Loucy (cell line): Measurements from ENCODE around the gene CYP4F22.

Source experiments
- H2AFZ ChIP-seq: fragments of 200-600 bp; sonication (generic); 2 replicates; pipeline ENCODE4 v1.6.0; 2016; ENCODE audit warnings: antibody characterized with exemption, mild to moderate bottlenecking, low read length, moderate library complexity
- H3F3A ChIP-seq: fragments of 200-600 bp; 2 replicates; pipeline ENCODE4 v1.6.0; 2016; ENCODE audit warnings: antibody characterized with exemption, low read depth, mild to moderate bottlenecking
- H3K27me3 ChIP-seq: fragments of 200-600 bp; sonication (generic); 2 replicates; pipeline ENCODE4 v1.6.1; 2014; ENCODE audit warnings: low read length, mild to moderate bottlenecking; ENCODE audit not compliant: insufficient read depth, poor library complexity, severe bottlenecking
- H3K36me3 ChIP-seq: fragments of 200-600 bp; sonication (generic); 2 replicates; pipeline ENCODE4 v1.6.1; 2016; ENCODE audit warnings: low read length; ENCODE audit not compliant: insufficient read depth
- H3K4me1 ChIP-seq: fragments of 200-600 bp; sonication (generic); 2 replicates; pipeline ENCODE4 v1.5.1; 2014; ENCODE audit warnings: low read length, mild to moderate bottlenecking; ENCODE audit not compliant: insufficient read depth, poor library complexity, severe bottlenecking
- H3K4me2 ChIP-seq: fragments of 200-600 bp; sonication (generic); 2 replicates; pipeline ENCODE4 v1.6.0; 2014; ENCODE audit warnings: antibody characterized with exemption, low read length, low read depth, mild to moderate bottlenecking; ENCODE audit not compliant: poor library complexity, severe bottlenecking
- H3K4me3 ChIP-seq: fragments of 200-600 bp; sonication (generic); 2 replicates; pipeline ENCODE4 v1.5.1; 2014; ENCODE audit warnings: low read length, mild to moderate bottlenecking, mixed read lengths; ENCODE audit not compliant: poor library complexity, severe bottlenecking
- H3K79me2 ChIP-seq: fragments of 200-600 bp; sonication (generic); 2 replicates; pipeline ENCODE4 v1.6.1; 2014; ENCODE audit warnings: low read length; ENCODE audit not compliant: insufficient read depth
- H3K9ac ChIP-seq: fragments of 200-600 bp; sonication (generic); 2 replicates; pipeline ENCODE4 v1.6.0; 2014; ENCODE audit warnings: mild to moderate bottlenecking, low read depth, low read length, moderate library complexity; ENCODE audit not compliant: poor library complexity, severe bottlenecking
- H3K9me2 ChIP-seq: fragments of 200-600 bp; sonication (generic); replicated peaks from 2 replicates; pipeline ENCODE4 v1.6.1; 2016; ENCODE audit warnings: low read depth, low read length, mixed read lengths
- H3K9me3 ChIP-seq: fragments of 200-600 bp; sonication (generic); 2 replicates; pipeline ENCODE4 v1.6.1; 2014; ENCODE audit warnings: mild to moderate bottlenecking, antibody characterized with exemption, low read length, low read depth; ENCODE audit not compliant: insufficient read depth
- H4K20me1 ChIP-seq: fragments of 200-600 bp; sonication (generic); 2 replicates; pipeline ENCODE4 v1.6.0; 2014; ENCODE audit warnings: antibody characterized with exemption, low read length, mild to moderate bottlenecking; ENCODE audit not compliant: insufficient read depth, poor library complexity, severe bottlenecking
- EZH2phosphoT487 ChIP-seq: fragments of 200-600 bp; IDR thresholded peaks from 2 replicates; pipeline ENCODE4 v1.6.1; 2018; ENCODE audit warnings: antibody characterized with exemption, mild to moderate bottlenecking, moderate library complexity, borderline replicate concordance
- TF ChIP-seq, protein P1 (sequence below): fragments of 200-600 bp; sonication (generic); conservative IDR thresholded peaks from 2 replicates; pipeline ENCODE4 v1.5.1; 2014; ENCODE audit warnings: mild to moderate bottlenecking, antibody characterized with exemption, low read length

CYP4F22 gene

DNA sequence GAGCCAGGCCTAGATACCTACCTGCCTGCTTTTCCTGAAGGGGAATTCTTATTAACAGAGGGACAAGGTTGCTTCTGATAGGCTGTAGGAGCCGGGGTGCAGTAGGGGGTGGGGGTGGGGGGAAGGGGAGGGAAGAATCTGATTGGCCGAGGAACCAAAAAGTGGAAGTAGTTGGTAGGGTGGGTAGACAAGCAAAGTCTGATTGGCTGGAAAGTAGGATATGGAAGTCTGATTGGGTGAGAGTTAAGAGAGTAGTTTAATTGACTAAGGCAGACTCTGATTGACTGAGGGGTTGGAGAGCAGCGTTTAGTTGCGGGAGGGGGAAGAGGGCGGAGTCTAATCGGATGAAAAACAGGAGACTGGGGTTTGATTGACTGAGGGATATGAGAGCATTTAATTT, 9.4 kb upstream of the CYP4F22 start:
- H3K4me1 ChIP-seq = no peaks in the 10 kb centered on the region
- no peaks in the 10 kb centered on the region for H3K9me2 ChIP-seq
- no peaks in the 10 kb centered on the region for H3K9me3 ChIP-seq
- H3K4me3 ChIP-seq = no peak overlapping the region
- no peak overlapping the region for H3K4me2 ChIP-seq
- H2AFZ ChIP-seq = no peak overlapping the region
- H4K20me1 ChIP-seq = no peaks in the 10 kb centered on the region
- H3F3A ChIP-seq = no peaks in the 10 kb centered on the region
- no peaks in the 10 kb centered on the region for H3K36me3 ChIP-seq
- no peaks in the 10 kb centered on the region for H3K79me2 ChIP-seq
- TF ChIP-seq EZH2phosphoT487 = no peak
- TF ChIP-seq, protein P1, sequence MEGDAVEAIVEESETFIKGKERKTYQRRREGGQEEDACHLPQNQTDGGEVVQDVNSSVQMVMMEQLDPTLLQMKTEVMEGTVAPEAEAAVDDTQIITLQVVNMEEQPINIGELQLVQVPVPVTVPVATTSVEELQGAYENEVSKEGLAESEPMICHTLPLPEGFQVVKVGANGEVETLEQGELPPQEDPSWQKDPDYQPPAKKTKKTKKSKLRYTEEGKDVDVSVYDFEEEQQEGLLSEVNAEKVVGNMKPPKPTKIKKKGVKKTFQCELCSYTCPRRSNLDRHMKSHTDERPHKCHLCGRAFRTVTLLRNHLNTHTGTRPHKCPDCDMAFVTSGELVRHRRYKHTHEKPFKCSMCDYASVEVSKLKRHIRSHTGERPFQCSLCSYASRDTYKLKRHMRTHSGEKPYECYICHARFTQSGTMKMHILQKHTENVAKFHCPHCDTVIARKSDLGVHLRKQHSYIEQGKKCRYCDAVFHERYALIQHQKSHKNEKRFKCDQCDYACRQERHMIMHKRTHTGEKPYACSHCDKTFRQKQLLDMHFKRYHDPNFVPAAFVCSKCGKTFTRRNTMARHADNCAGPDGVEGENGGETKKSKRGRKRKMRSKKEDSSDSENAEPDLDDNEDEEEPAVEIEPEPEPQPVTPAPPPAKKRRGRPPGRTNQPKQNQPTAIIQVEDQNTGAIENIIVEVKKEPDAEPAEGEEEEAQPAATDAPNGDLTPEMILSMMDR = no peak
- no peak overlapping the region for H3K9ac ChIP-seq
- H3K27me3 ChIP-seq = no peaks in the 10 kb centered on the region

DNA sequence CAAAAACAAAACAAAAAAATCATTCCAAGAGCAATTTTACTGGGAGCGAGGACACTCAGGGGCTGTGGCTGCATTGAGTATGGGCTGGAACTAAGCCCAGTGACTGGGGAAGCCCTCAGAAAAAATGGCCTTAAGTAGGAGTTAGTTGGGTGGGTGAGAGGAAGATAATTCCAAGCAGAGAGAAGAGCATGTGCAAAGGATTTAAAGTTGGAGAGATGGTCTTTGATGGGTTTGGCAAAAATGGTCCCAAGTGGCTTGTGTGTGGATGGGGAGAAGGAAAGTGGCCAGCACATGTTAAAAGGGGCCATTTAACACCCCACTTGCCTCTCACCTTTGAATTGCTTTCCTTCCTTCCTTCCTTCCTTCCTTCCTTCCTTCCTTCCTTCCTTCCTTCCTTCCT, 6.7 kb upstream of the CYP4F22 start:
- H2AFZ ChIP-seq = no peak overlapping the region
- H3K9ac ChIP-seq = no peak overlapping the region
- no peaks in the 10 kb centered on the region for H4K20me1 ChIP-seq
- no peaks in the 10 kb centered on the region for H3K9me3 ChIP-seq
- no peaks in the 10 kb centered on the region for H3K9me2 ChIP-seq
- H3K4me2 ChIP-seq = no peak overlapping the region
- H3K79me2 ChIP-seq = no peaks in the 10 kb centered on the region
- no peaks in the 10 kb centered on the region for H3K36me3 ChIP-seq
- no peaks in the 10 kb centered on the region for H3K27me3 ChIP-seq
- H3K4me1 ChIP-seq = no peaks in the 10 kb centered on the region
- no peak for TF ChIP-seq EZH2phosphoT487
- TF ChIP-seq, protein P1 = no peak
- H3F3A ChIP-seq = no peaks in the 10 kb centered on the region
- H3K4me3 ChIP-seq = no peak overlapping the region

DNA sequence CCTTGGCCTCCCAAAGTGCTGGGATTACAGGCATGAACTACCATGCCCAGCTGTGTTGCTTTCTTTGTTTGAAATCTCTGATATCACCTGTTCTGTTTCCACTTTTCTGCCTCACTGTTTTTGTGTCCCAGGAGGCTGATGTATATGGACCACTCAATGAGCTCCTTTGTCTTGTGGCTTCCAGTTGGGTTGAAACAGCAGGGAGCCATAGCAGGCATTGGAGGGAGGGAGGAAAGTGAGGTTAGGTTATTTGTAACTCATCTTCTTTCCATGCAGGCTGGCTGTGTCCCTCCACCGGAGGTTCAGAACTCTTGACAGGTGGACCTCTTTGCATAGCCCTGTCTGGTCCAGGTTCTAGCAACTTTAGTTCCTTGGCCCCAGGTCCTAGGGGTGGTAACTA, 6.1 kb upstream of the CYP4F22 start:
- no peak for TF ChIP-seq EZH2phosphoT487
- TF ChIP-seq, protein P1 = no peak
- H4K20me1 ChIP-seq = no peaks in the 10 kb centered on the region
- no peak overlapping the region for H3K4me2 ChIP-seq
- no peak overlapping the region for H3K9ac ChIP-seq
- H3K9me2 ChIP-seq = no peaks in the 10 kb centered on the region
- no peak overlapping the region for H2AFZ ChIP-seq
- no peaks in the 10 kb centered on the region for H3K27me3 ChIP-seq
- no peaks in the 10 kb centered on the region for H3K79me2 ChIP-seq
- no peaks in the 10 kb centered on the region for H3F3A ChIP-seq
- no peak overlapping the region for H3K4me3 ChIP-seq
- no peaks in the 10 kb centered on the region for H3K4me1 ChIP-seq
- no peaks in the 10 kb centered on the region for H3K9me3 ChIP-seq
- no peaks in the 10 kb centered on the region for H3K36me3 ChIP-seq
